NB4 (cell line): Measurements from ENCODE around the gene SNX9.
A peak's percentile ranks its signal among the peaks of the same experiment; 100 is the strongest.

ENCODE experiments used
- DNase-seq: peaks from one replicate; pipeline ENCODE4 v3.0.0; 2010; ENCODE audit warnings: low read depth
- H3K4me3 ChIP-seq: one replicate; pipeline ENCODE4 v1.5.1; 2011; ENCODE audit warnings: mild to moderate bottlenecking, low read depth, low read length, moderate library complexity
- MAX ChIP-seq: IDR thresholded peaks from 2 replicates; pipeline ENCODE4 v1.6.1; 2011; ENCODE audit warnings: low read depth, low read length
- MYC ChIP-seq: IDR thresholded peaks from 2 replicates; pipeline ENCODE4 v1.6.1; 2011; ENCODE audit warnings: low read depth, low read length
- POLR2A ChIP-seq: IDR thresholded peaks from 2 replicates; pipeline ENCODE4 v1.6.1; 2011; ENCODE audit warnings: mild to moderate bottlenecking; ENCODE audit not compliant: insufficient read length; ENCODE audit errors: extremely low read depth
- TF ChIP-seq, protein P1 (sequence below): IDR thresholded peaks from one replicate; pipeline ENCODE4 v1.5.1; 2012; ENCODE audit warnings: low read depth, low read length

The SNX9 gene

DNA sequence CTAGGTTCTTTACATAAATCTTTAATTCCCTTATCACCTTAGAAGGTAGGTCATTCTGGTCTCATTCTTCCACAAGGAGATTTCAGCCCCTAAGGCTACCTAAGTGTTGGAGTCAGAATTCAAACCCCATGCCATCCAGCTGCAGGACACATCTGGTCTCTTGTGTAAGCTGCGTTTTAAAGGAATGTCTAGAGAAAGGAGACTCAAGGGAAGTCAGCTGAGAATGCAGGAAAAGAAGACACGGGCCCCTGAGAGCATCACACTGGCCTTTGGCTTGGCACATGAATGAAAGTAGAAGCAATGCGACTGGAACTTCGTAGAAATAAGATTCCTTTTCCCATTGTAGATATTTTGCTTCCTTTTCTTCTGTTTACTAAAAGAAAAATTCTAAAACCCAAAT is 82.0 kb downstream of the SNX9 start:
- no peak for DNase-seq
- TF ChIP-seq MYC, result no peak
- TF ChIP-seq, protein P1, sequence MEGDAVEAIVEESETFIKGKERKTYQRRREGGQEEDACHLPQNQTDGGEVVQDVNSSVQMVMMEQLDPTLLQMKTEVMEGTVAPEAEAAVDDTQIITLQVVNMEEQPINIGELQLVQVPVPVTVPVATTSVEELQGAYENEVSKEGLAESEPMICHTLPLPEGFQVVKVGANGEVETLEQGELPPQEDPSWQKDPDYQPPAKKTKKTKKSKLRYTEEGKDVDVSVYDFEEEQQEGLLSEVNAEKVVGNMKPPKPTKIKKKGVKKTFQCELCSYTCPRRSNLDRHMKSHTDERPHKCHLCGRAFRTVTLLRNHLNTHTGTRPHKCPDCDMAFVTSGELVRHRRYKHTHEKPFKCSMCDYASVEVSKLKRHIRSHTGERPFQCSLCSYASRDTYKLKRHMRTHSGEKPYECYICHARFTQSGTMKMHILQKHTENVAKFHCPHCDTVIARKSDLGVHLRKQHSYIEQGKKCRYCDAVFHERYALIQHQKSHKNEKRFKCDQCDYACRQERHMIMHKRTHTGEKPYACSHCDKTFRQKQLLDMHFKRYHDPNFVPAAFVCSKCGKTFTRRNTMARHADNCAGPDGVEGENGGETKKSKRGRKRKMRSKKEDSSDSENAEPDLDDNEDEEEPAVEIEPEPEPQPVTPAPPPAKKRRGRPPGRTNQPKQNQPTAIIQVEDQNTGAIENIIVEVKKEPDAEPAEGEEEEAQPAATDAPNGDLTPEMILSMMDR, result no peak
- no peak for TF ChIP-seq MAX
- TF ChIP-seq POLR2A, result no peak
- H3K4me3 ChIP-seq, result no peak overlapping the region

DNA sequence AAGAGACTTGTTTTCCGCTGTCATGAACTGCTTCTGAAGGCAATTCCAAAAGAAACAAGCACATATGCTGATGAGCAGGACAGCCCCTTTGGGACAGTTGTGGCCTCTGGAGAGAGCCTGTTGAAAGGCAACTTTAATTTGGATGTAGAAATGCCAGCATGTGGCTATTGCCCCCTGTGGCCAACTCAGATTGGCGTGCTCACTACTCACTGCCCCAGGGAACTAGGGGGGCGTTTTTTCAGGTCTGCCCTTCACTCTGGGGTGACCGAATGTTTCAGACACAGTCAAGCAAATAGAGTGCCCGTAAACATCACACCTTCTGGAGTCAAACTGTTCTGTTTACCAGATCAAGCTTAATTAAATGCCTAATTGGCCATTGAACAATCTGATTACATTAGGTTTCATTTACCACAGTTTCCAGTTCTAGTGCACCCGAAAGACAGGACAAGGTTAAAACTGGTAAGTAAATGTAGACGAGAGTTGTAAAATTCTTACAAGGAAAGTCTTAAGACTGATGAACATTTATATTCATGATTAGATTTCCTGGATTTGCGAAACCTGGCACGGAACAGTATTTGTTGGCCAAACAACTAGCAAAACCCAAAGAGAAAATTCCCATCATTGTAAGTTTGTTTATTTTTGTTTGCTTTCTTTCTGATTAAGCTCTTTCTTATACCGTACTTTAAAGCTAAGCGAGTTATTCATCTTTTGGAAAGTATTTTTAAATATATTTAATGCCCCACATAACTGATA is 82.7 kb downstream of the SNX9 start:
- peak; percentile 8 for DNase-seq
- no peak for TF ChIP-seq MYC
- no peak for TF ChIP-seq POLR2A
- TF ChIP-seq, protein P1, result no peak
- TF ChIP-seq MAX, result no peak
- no peak overlapping the region for H3K4me3 ChIP-seq

- no peak overlapping the region for H3K4me3 ChIP-seq
- DNase-seq, result no peak
- no peak for TF ChIP-seq POLR2A
- no peak for TF ChIP-seq MAX
- TF ChIP-seq, protein P1, result no peak
- no peak for TF ChIP-seq MYC
These were observed 83.6 kb downstream of the SNX9 start for GRCh38 chr6:157906537-157907061.

DNA sequence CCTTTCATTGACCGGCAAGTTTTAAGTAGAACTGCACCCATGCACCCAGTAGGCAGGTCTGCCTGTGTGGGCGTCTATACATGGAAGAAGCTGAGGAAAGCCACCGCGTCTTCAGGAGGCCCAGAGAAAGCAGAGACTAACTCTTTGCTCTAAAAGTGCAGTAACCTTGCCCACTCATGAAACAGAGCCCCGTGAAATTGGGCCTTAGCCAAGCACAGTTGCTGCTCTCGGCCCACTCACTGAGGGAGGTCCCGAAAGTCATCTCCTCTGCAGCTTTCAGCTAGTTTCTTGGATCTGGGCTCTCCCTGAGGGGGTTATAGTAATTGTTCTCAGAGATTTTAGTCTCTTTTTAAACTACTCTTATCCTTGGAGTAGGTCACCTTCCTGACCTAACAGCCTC is 84.6 kb downstream of the SNX9 start:
- H3K4me3 ChIP-seq, result no peak overlapping the region
- no peak for DNase-seq
- TF ChIP-seq MYC (no peak), MAX (no peak), POLR2A (no peak)
- TF ChIP-seq, protein P1, result no peak

DNA sequence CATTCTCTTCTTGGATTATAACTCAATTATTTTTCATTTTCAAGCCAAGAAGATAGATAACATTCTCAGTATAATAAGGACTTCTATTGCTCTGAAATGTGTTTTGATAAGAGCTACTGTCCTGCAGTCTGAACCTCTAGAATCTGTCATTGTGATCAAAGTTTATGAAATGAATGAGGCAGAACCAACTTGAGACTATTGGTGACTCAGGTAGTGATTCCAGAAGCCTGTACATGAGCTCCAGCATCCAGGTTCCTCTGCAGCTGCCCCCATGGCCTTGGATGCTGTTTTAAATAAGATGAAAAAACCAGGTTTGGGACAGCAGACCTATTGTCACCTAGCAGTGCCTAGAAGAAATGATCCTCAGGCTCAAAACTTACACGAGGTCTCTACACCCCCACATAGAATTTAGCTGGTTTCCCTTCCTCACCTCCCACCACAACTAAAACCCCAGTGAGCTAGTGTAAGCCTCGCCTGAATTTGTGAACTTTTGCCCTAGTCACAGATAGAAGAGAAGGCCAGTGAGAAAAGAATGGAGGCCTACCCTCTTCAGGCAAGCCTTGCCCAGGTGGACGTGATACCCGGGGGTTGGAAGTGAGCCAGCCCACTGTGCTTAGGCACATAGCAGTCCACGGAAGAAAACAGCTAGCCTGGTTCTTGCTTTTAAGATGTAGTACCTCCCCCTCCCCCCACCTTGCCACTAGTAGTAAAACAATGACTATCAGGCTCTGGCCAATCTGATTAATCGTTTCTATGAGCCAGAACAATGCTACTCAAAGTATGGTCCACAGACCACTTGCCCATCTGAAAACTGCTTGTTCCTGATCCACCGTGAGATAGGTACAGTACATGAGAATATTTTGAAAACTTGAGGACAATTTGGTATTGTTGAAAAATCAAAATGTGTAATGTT is 85.6 kb downstream of the SNX9 start:
- TF ChIP-seq MYC (no peak), POLR2A (no peak), MAX (no peak)
- TF ChIP-seq, protein P1, result no peak
- H3K4me3 ChIP-seq, result no peak overlapping the region
- no peak for DNase-seq
